ENCODE results near the gene KLHDC1. TPM values are rescaled to one million over a fixed set of nuclear protein-coding genes. Genes with fewer than 3 reads are reported as not detected.
"Not testable (repeated sequence)": the region's sequence is repeated elsewhere in the genome, so short reads cannot be mapped to it uniquely, and the experiment has no call there.

KLHDC1 gene
- total RNA-seq, 4 donors from 2014 or later: 1.7 to 19.9 (median 3.5) TPM

DNA sequence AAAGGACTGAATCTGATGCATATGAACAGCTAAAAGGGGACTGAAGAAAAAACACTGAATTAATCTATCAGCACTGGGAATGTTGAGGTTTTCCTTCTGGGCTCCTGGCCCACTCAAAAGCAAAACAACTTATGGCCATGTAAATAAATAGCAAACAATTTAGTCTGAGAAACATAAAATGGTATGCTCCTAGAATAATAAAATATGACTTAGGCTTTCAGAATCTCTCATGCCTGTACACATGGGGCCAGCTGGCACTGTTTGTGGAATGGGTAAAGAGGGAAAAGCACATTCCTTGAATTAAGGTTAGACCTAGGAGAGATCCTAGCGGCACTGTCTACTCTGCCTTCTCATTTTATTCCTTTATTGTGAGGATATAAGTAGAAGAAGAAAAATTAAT, 81.2 kb downstream of the KLHDC1 start:
- Histone ChIP-seq H3K4me1 (peaks cover 22% of the 10 kb centered on the region), H3K27ac (no peak overlapping the region), H3K27me3 (no peaks in the 10 kb centered on the region), H3K4me3 (no peak overlapping the region), H3K9me3 (no peaks in the 10 kb centered on the region), H3K36me3 (peaks cover 66% of the 10 kb centered on the region)
- no peak for DNase-seq (ENCODE audit: low spot score in 2 of 2)
- TF ChIP-seq POLR2AphosphoS5 (IDR thresholded peaks at IDR 0.05) (no peak), EP300 (IDR thresholded peaks at IDR 0.05) (no peak), POLR2A (IDR thresholded peaks at IDR 0.05) (no peak)
- TF ChIP-seq, protein P1, sequence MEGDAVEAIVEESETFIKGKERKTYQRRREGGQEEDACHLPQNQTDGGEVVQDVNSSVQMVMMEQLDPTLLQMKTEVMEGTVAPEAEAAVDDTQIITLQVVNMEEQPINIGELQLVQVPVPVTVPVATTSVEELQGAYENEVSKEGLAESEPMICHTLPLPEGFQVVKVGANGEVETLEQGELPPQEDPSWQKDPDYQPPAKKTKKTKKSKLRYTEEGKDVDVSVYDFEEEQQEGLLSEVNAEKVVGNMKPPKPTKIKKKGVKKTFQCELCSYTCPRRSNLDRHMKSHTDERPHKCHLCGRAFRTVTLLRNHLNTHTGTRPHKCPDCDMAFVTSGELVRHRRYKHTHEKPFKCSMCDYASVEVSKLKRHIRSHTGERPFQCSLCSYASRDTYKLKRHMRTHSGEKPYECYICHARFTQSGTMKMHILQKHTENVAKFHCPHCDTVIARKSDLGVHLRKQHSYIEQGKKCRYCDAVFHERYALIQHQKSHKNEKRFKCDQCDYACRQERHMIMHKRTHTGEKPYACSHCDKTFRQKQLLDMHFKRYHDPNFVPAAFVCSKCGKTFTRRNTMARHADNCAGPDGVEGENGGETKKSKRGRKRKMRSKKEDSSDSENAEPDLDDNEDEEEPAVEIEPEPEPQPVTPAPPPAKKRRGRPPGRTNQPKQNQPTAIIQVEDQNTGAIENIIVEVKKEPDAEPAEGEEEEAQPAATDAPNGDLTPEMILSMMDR (IDR thresholded peaks at IDR 0.05): no peak
- WGBS: 100% methylated on average over 1 of the region's 1 CpG

DNA sequence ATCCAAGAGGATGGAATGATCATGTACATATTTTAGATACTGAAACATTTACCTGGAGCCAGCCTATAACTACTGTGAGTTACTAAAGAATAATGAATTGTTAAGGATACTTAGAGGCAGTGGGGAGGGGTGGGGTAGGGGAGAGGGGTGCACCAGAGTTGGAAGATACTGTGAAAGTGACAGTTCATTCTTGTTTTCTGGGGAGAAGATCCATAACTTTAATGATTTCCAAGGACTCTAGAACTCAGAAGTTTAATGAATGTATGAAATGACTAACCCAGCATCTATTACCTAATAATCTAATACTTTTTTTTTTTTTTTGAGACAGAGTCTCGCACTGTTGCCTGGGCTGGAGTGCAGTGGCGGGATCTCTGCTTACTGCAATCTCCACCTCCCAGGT, 85.5 kb downstream of the KLHDC1 start:
- TF ChIP-seq EP300 (IDR thresholded peaks at IDR 0.05): no peak
- TF ChIP-seq POLR2A (IDR thresholded peaks at IDR 0.05): no peak
- TF ChIP-seq, protein P1 (IDR thresholded peaks at IDR 0.05): no peak
- TF ChIP-seq POLR2AphosphoS5 (IDR thresholded peaks at IDR 0.05): no peak
- Histone ChIP-seq H3K36me3 (peaks cover 99% of the 10 kb centered on the region), H3K9me3 (no peaks in the 10 kb centered on the region), H3K4me1 (no peaks in the 10 kb centered on the region), H3K4me3 (no peak overlapping the region), H3K27me3 (no peaks in the 10 kb centered on the region), H3K27ac (no peak overlapping the region)
- 94% methylated on average over 2 of the region's 2 CpGs for WGBS
- no peak for DNase-seq (ENCODE audit: low spot score in 2 of 2)

DNA sequence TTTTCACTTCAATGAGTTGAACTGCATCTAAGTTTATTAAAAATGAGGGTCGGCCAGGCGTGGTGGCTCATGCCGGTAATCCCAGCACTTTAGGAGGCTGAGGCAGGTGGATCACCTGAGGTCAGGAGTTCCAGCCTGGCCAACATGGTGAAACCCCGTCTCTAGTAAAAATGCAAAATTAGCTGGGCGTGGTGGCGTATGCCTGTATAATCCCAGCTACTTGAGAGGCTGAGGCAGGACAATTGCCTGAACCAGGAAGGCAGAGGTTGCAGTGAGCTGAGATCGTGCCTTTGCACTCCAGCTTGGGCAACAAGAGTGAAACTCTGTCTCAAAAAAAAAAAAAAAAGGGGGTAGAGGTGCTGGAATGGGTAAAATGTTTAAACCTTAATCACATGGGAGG, 88.1 kb downstream of the KLHDC1 start:
- H3K27ac ChIP-seq; H3K27me3 ChIP-seq; DNase-seq (ENCODE audit: low spot score in 2 of 2); H3K4me1 ChIP-seq; H3K9me3 ChIP-seq; H3K4me3 ChIP-seq: not testable (repeated sequence)
- 94% methylated on average over 7 of the region's 7 CpGs for WGBS
- peaks cover 100% of the 10 kb centered on the region for H3K36me3 ChIP-seq

DNA sequence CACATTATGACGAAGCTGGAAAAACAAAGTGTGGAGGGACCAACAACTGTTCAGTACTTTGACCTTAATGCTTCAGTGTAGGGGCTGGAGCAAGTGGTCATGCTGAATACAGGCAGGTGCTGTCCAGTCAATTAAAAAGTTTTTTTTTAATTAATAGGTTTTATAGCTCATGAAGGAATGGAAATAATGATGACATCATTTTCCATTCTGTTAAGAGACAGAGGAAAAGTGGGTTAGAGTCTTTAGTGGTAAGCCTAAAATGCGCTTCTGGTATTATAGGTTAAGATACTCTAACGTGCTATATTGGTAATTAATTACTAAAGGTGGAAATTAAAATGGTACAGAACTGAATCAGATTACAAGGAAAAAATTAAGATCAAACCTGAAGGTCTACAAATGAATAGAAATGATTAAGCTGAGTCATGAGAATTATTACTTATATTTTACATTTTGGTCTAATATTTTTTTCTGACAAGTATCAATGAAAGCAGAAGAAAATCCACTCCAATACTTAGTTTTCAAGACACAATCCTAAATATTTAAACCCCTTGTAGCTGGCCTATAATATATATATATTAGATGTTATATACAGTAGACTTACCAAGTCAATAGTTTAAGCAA, 90.6 kb downstream of the KLHDC1 start:
- no peak for TF ChIP-seq EP300 (IDR thresholded peaks at IDR 0.05)
- TF ChIP-seq POLR2AphosphoS5 (IDR thresholded peaks at IDR 0.05): no peak
- TF ChIP-seq, protein P1 (IDR thresholded peaks at IDR 0.05): no peak
- no peak for TF ChIP-seq POLR2A (IDR thresholded peaks at IDR 0.05)
- H3K9me3 ChIP-seq: no peaks in the 10 kb centered on the region
- no peaks in the 10 kb centered on the region for H3K4me1 ChIP-seq
- DNase-seq (ENCODE audit: low spot score in 2 of 2): no peak
- peaks cover 99% of the 10 kb centered on the region for H3K36me3 ChIP-seq
- 79% methylated on average over 3 of the region's 3 CpGs for WGBS
- H3K4me3 ChIP-seq: no peak overlapping the region
- no peaks in the 10 kb centered on the region for H3K27me3 ChIP-seq
- H3K27ac ChIP-seq: no peak overlapping the region

DNA sequence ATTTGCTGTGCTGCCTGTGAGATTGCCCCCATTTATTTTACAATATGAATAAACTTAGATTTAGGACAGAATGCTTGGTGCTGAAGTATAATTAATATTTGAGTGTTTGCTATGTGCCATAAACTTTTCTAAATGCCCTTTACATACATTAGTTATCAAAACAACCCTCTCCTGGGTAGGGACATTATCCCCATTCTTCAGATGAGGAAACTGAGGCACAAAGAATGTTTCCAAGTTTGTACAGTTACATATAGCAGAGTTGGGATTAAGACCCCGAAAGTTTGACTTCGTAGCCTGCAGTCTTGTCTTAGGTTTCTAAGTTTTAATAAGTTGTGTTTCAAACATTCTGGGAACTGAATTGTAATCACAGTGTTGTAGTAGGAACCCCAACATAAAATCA, 93.4 kb downstream of the KLHDC1 start:
- WGBS: 97% methylated on average over 2 of the region's 2 CpGs
- Histone ChIP-seq H3K36me3 (peaks cover 97% of the 10 kb centered on the region), H3K4me1 (no peaks in the 10 kb centered on the region), H3K4me3 (no peak overlapping the region), H3K27me3 (no peaks in the 10 kb centered on the region), H3K27ac (no peak overlapping the region), H3K9me3 (no peaks in the 10 kb centered on the region)
- no peak for TF ChIP-seq POLR2AphosphoS5 (IDR thresholded peaks at IDR 0.05)
- TF ChIP-seq, protein P1 (IDR thresholded peaks at IDR 0.05): no peak
- TF ChIP-seq EP300 (IDR thresholded peaks at IDR 0.05): no peak
- TF ChIP-seq POLR2A (IDR thresholded peaks at IDR 0.05): no peak
- no peak for DNase-seq (ENCODE audit: low spot score in 2 of 2)

DNA sequence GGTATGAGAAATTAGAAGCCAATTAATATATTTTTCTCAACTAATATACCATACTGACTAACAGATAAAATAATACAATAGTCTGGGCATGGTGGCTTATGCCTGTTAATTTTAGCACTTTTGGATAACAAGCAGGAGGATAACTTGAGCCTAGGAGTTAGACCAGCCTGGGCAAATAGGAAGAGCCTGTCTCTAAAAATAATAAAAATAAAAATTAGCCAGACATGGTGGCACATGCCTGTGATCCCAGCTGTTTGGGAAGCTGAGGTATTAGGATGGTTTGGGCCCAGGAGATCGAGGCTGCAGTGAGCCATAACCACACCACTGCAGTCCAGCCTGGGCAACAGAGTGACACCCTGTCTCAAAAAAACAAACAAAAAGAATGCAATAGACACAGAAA, 99.7 kb downstream of the KLHDC1 start:
- TF ChIP-seq, protein P1 (IDR thresholded peaks at IDR 0.05): no peak
- TF ChIP-seq POLR2AphosphoS5 (IDR thresholded peaks at IDR 0.05) (no peak), POLR2A (IDR thresholded peaks at IDR 0.05) (no peak)
- Histone ChIP-seq H3K9me3 (no peaks in the 10 kb centered on the region), H3K36me3 (peaks cover 90% of the 10 kb centered on the region), H3K4me3 (no peak overlapping the region), H3K27ac (no peak overlapping the region), H3K27me3 (no peaks in the 10 kb centered on the region), H3K4me1 (no peaks in the 10 kb centered on the region)
- WGBS: 4% methylated on average over 1 of the region's 1 CpG
- no peak for DNase-seq (ENCODE audit: low spot score in 2 of 2)

All from suprapubic skin (tissue), 4 donors.